Measurements from ENCODE around the gene C16orf95. TPM values are rescaled to one million over a fixed set of nuclear protein-coding genes. Genes with fewer than 3 reads are reported as not detected.
A peak's percentile ranks its signal among the peaks of the same experiment; 100 is the strongest.

C16orf95 gene
- total and polyA plus RNA-seq, 8 donors, result 1.1 to 4.7 (median 2.9) TPM

- no peak overlapping the region for H3K27ac ChIP-seq
- no peak for ATAC-seq
- WGBS, 2 donors, result 92% methylated on average over 5 of the region's 5 CpGs
- H3K36me3 ChIP-seq, result no peaks in the 10 kb centered on the region
- no peaks in the 10 kb centered on the region for H3K27me3 ChIP-seq
- intact Hi-C loops (cut with DNase I), result no loop called here
- no peak overlapping the region for H3K4me3 ChIP-seq
- no peak for FAIRE-seq
- TF ChIP-seq CTCF (IDR thresholded peaks at IDR 0.05), result no peak
- no peaks in the 10 kb centered on the region for H3K4me1 ChIP-seq
- DNase-seq, result peak in 1 of 6 donors; percentile 30
- no peaks in the 10 kb centered on the region for H3K9me3 ChIP-seq
Observed at GRCh38 chr16:87311387-87311786, 5.8 kb downstream of the C16orf95 start.

- Histone ChIP-seq H3K9me3 (no peaks in the 10 kb centered on the region), H3K36me3 (no peaks in the 10 kb centered on the region), H3K27me3 (no peaks in the 10 kb centered on the region), H3K27ac (no peak overlapping the region), H3K4me1 (no peaks in the 10 kb centered on the region), H3K4me3 (no peak overlapping the region)
- DNase-seq (peak in 1 of 6 donors; percentile 48), ATAC-seq (no peak), FAIRE-seq (no peak)
- intact Hi-C loops (cut with DNase I), result no loop called here
- TF ChIP-seq CTCF (IDR thresholded peaks at IDR 0.05), result no peak
- 85 to 92% methylated on average over 5 to 7 of the region's 7 CpGs for WGBS, 2 donors
Observed at GRCh38 chr16:87310610-87311009, 6.6 kb downstream of the C16orf95 start.

DNA sequence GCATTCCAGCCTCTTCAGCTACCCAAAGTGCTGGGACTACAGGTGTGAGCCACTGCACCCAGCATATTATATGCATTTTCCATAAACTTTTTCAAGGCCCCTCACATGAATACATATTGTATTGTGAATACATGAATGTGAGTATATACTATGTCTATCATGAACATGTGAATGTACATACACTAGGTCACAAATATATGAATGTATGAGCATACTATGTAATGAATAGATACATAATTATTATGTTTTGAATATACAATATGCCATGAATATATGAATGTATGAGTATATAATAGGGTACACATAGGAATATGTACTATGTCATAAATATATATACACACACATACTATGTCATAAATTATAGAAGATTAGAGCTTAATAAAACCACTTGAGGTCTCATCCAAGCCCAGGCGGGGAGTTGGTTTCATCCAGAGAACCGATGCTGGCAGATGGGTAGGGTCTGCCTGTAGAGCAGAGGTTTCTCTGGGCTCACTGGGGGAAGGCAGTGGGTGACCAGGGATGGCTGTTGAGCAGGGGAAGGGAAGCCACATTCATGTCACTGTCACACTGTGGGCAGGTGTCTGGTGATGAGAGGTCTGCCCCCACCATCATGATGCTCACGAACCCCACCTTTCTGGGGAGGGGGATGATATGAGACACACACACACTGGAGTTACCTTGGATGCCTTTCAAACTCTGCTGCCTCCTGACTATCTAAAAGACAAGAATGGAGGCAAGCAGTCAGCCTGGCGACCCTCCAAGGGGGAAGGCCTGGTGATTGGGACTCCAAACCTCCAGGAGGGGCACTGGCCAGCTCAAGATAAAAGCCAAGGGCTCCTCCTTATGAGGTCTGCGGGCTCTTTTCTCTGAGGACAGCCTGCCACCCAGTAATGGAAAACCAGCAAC, 7.3 kb downstream of the C16orf95 start:
- WGBS, 2 donors, result 77 to 88% methylated on average over 5 of the region's 5 CpGs

GRCh38 chr16:87308826-87309225, 8.4 kb downstream of the C16orf95 start:
- H3K36me3 ChIP-seq, result no peaks in the 10 kb centered on the region
- FAIRE-seq, result no peak
- no peaks in the 10 kb centered on the region for H3K9me3 ChIP-seq
- TF ChIP-seq CTCF (IDR thresholded peaks at IDR 0.05), result no peak
- ATAC-seq, result no peak
- peak in 1 of 6 donors; percentile 1 for DNase-seq
- no peaks in the 10 kb centered on the region for H3K27me3 ChIP-seq
- no peak overlapping the region for H3K4me3 ChIP-seq
- 84 to 96% methylated on average over 4 of the region's 4 CpGs for WGBS, 2 donors
- no peak overlapping the region for H3K27ac ChIP-seq
- intact Hi-C loops (cut with DNase I), result no loop called here
- no peaks in the 10 kb centered on the region for H3K4me1 ChIP-seq

More for the DNA sequence above, 7.3 kb downstream of the C16orf95 start:
- H3K36me3 ChIP-seq, result no peaks in the 10 kb centered on the region
- no peaks in the 10 kb centered on the region for H3K9me3 ChIP-seq
- DNase-seq, result peak in 1 of 6 donors; percentile 22
- ATAC-seq, result no peak
- intact Hi-C loops (cut with DNase I), result no loop called here
- FAIRE-seq, result no peak
- no peaks in the 10 kb centered on the region for H3K27me3 ChIP-seq
- H3K4me1 ChIP-seq, result no peaks in the 10 kb centered on the region
- no peak overlapping the region for H3K27ac ChIP-seq
- H3K4me3 ChIP-seq, result no peak overlapping the region
- no peak for TF ChIP-seq CTCF (IDR thresholded peaks at IDR 0.05)

DNA sequence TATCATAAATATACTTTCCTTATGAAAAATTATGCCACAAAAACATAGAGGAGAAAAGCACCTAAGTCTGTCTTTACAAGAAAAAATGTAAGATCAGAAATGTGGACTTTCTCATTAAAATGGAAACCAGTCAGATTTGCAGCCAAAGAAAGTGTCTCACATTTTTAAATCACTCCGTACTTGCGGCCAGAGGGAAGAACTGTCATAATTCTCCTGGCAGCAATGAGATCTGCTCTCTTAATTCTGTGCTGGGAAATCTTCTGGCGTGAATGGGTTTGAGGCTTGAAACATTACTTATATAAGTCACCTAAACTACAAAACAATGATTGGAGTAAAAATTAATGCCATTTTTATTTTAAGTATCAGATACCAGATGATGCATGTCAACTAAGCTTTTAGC, 10.7 kb downstream of the C16orf95 start:
- FAIRE-seq (no peak), ATAC-seq (no peak), DNase-seq (no peak)
- Histone ChIP-seq H3K4me1 (no peaks in the 10 kb centered on the region), H3K9me3 (no peaks in the 10 kb centered on the region), H3K4me3 (no peak overlapping the region), H3K27me3 (no peaks in the 10 kb centered on the region), H3K27ac (no peak overlapping the region), H3K36me3 (no peaks in the 10 kb centered on the region)
- 88 to 93% methylated on average over 3 of the region's 3 CpGs for WGBS, 2 donors
- TF ChIP-seq CTCF (IDR thresholded peaks at IDR 0.05), result no peak
- intact Hi-C loops (cut with DNase I), result no loop called here

Data from pancreas (tissue), 10 donors.